ENCODE data around the gene BLNK.

DNA sequence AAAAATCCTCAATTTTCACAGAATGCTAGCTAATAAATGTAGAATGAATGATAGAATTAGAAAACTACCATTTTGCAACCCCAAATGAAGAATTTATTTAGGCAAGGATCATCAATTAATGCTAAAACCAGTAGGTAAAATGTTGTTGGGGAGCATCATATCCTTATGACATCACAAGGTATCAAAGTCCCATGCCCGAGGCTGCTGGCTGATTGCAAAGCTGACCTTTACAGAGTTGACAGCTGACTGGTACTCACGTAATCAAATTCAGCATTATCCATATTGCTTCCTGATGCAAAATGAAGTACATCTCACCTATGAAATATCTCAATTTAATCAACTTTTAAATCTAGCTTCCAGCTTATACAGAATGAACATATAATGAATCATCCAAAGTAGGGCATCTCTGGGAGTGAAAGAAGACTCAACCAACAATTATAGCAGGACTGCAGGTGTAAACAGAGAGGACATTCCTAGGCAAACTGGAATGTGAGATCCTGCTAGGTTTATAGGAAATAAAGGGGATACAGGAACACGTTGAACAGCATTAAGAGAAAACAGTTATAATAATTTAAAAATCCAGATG, 10.2 kb upstream of the BLNK start:
- no peak for TF ChIP-seq CTCF (IDR thresholded peaks at IDR 0.05)
- TF ChIP-seq POLR2A (IDR thresholded peaks at IDR 0.05) = no peak
- no peak for TF ChIP-seq EP300 (IDR thresholded peaks at IDR 0.05)
